ENCODE data around the gene CTBP2. TPM values are rescaled to one million over a fixed set of nuclear protein-coding genes. Genes with fewer than 3 reads are reported as not detected.

Gene CTBP2
- total RNA-seq, 1 experiment from 2014 or later, result 125 TPM

- DNase-seq (ENCODE audit: low read depth, low spot score) (no peak), ATAC-seq (no peak)
- Histone ChIP-seq H3K27ac (ENCODE audit: low read length) (no peak overlapping the region), H3K4me3 (ENCODE audit: low read depth in 2 of 2, low read length in 2 of 2) (no peak overlapping the region), H3K4me1 (ENCODE audit: control insufficient read depth, insufficient read depth, low read length) (no peaks in the 10 kb centered on the region), H3K36me3 (ENCODE audit: control insufficient read depth, insufficient read depth, low read length) (no peaks in the 10 kb centered on the region; the same call in 1 of the 2 replicates), H3K27me3 (ENCODE audit: control insufficient read depth, insufficient read depth, low read length) (no peaks in the 10 kb centered on the region), H3K9me3 (ENCODE audit: control insufficient read depth, insufficient read depth, low read depth, low read length) (no peaks in the 10 kb centered on the region)
- in situ Hi-C loops (cut with HindIII; ENCODE audit: low pct_unique_long_range_greater_than_20kb, low sequenced_read_pairs), result no loop called here
- intact Hi-C loops (cut with micrococcal nuclease; ENCODE audit: unreplicated experiment), result no loop called here
- TF ChIP-seq POLR2AphosphoS5 (IDR thresholded peaks at IDR 0.05; ENCODE audit: low read depth, low read length), result no peak
- no peak for TF ChIP-seq REST (IDR thresholded peaks at IDR 0.05; ENCODE audit: insufficient read depth in 1 of 2, low read depth in 2 of 2, low read length in 1 of 2)
- TF ChIP-seq SIN3A (IDR thresholded peaks at IDR 0.05; ENCODE audit: borderline replicate concordance, insufficient read depth, low read depth, low read length), result no peak
- TF ChIP-seq CTCF (IDR thresholded peaks at IDR 0.05), result no peak
- no peak for TF ChIP-seq TCF7L2 (IDR thresholded peaks at IDR 0.05; ENCODE audit: low read depth, low read length)
- CTCF ChIA-PET, result no interaction called here
- POLR2A ChIA-PET, result no interaction called here
- BruUV-seq (replicated peaks), result no TSS peak
These were observed 146.1 kb downstream of the CTBP2 start for GRCh38 chr10:125014086-125014830.

GRCh38 chr10:125013529-125013872, 146.9 kb downstream of the CTBP2 start:
- Histone ChIP-seq H3K27me3 (ENCODE audit: control insufficient read depth, insufficient read depth, low read length) (no peaks in the 10 kb centered on the region), H3K36me3 (ENCODE audit: control insufficient read depth, insufficient read depth, low read length) (no peaks in the 10 kb centered on the region; the same call in none of the 2 replicates), H3K4me1 (ENCODE audit: control insufficient read depth, insufficient read depth, low read length) (no peaks in the 10 kb centered on the region), H3K9me3 (ENCODE audit: control insufficient read depth, insufficient read depth, low read depth, low read length) (no peaks in the 10 kb centered on the region), H3K27ac (ENCODE audit: low read length) (no peak overlapping the region), H3K4me3 (ENCODE audit: low read depth in 2 of 2, low read length in 2 of 2) (no peak overlapping the region)
- intact Hi-C loops (cut with micrococcal nuclease; ENCODE audit: unreplicated experiment), result no loop called here
- ChIA-PET CTCF (no interaction called here), POLR2A (no interaction called here)
- DNase-seq (ENCODE audit: low read depth, low spot score), result no peak
- in situ Hi-C loops (cut with HindIII; ENCODE audit: low pct_unique_long_range_greater_than_20kb, low sequenced_read_pairs), result no loop called here
- BruUV-seq (replicated peaks), result no TSS peak
- TF ChIP-seq REST (IDR thresholded peaks at IDR 0.05; ENCODE audit: insufficient read depth in 1 of 2, low read depth in 2 of 2, low read length in 1 of 2) (no peak), TCF7L2 (IDR thresholded peaks at IDR 0.05; ENCODE audit: low read depth, low read length) (no peak), POLR2AphosphoS5 (IDR thresholded peaks at IDR 0.05; ENCODE audit: low read depth, low read length) (no peak), SIN3A (IDR thresholded peaks at IDR 0.05; ENCODE audit: borderline replicate concordance, insufficient read depth, low read depth, low read length) (no peak), CTCF (IDR thresholded peaks at IDR 0.05) (no peak)
- ATAC-seq, result no peak

Measured in Panc1 (cell line).